Measurements from ENCODE around the gene MROH2A. TPM values are rescaled to one million over a fixed set of nuclear protein-coding genes. Genes with fewer than 3 reads are reported as not detected.

The MROH2A gene
- total RNA-seq, 4 donors from 2014 or later: not detected

DNA sequence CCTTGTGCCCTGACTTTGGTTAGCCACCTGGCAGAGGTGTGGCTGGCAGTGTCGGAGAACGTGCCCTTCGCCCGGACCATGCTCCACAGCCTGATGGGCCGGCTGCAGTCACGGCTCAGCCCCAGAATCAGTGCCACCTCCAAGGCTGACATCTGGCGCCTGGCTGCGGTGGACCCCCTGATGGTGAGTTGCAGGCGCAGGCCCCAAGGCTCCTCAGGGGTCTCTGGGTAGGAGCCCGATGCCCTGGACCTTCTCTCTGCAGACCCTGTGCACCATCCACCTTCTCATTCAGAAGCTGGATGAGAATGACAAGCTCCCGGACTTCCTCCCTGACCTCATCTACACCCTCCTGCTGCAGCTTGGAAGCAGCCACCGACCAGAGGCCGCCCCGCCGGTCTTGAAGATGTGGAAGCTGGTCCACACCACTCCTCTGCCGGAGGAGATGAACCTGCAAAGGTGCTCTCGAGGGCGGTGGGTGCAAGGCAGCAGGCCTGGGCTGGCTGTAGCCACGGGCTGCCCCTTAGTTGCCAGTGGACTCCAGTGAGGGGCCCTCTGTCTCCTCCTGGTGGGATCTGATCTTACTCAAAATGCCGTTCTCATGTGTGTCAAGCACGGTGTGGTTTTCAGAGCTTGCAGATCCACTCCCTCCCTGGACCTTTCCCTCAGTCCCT, 44.1 kb downstream of the MROH2A start:
- TF ChIP-seq POLR2AphosphoS5 (IDR thresholded peaks at IDR 0.05): no peak
- no peak for TF ChIP-seq EP300 (IDR thresholded peaks at IDR 0.05)
- no peak for TF ChIP-seq POLR2A (IDR thresholded peaks at IDR 0.05; ENCODE audit: low read depth)
- TF ChIP-seq, protein P1, sequence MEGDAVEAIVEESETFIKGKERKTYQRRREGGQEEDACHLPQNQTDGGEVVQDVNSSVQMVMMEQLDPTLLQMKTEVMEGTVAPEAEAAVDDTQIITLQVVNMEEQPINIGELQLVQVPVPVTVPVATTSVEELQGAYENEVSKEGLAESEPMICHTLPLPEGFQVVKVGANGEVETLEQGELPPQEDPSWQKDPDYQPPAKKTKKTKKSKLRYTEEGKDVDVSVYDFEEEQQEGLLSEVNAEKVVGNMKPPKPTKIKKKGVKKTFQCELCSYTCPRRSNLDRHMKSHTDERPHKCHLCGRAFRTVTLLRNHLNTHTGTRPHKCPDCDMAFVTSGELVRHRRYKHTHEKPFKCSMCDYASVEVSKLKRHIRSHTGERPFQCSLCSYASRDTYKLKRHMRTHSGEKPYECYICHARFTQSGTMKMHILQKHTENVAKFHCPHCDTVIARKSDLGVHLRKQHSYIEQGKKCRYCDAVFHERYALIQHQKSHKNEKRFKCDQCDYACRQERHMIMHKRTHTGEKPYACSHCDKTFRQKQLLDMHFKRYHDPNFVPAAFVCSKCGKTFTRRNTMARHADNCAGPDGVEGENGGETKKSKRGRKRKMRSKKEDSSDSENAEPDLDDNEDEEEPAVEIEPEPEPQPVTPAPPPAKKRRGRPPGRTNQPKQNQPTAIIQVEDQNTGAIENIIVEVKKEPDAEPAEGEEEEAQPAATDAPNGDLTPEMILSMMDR (IDR thresholded peaks at IDR 0.05): no peak
- H3K36me3 ChIP-seq: no peaks in the 10 kb centered on the region
- intact Hi-C loops (cut with DNase I): no loop called here
- no peak overlapping the region for H3K27ac ChIP-seq (replicated peaks in 1 of 4)
- no peaks in the 10 kb centered on the region for H3K9me3 ChIP-seq
- H3K4me1 ChIP-seq: no peaks in the 10 kb centered on the region
- WGBS: 85% methylated on average over 14 of the region's 21 CpGs
- H3K4me3 ChIP-seq: no peak overlapping the region
- no peak for DNase-seq (ENCODE audit: extremely low spot score)
- peaks cover 0 to 5% (median 0%) of the 10 kb centered on the region in 4 donors for H3K27me3 ChIP-seq

DNA sequence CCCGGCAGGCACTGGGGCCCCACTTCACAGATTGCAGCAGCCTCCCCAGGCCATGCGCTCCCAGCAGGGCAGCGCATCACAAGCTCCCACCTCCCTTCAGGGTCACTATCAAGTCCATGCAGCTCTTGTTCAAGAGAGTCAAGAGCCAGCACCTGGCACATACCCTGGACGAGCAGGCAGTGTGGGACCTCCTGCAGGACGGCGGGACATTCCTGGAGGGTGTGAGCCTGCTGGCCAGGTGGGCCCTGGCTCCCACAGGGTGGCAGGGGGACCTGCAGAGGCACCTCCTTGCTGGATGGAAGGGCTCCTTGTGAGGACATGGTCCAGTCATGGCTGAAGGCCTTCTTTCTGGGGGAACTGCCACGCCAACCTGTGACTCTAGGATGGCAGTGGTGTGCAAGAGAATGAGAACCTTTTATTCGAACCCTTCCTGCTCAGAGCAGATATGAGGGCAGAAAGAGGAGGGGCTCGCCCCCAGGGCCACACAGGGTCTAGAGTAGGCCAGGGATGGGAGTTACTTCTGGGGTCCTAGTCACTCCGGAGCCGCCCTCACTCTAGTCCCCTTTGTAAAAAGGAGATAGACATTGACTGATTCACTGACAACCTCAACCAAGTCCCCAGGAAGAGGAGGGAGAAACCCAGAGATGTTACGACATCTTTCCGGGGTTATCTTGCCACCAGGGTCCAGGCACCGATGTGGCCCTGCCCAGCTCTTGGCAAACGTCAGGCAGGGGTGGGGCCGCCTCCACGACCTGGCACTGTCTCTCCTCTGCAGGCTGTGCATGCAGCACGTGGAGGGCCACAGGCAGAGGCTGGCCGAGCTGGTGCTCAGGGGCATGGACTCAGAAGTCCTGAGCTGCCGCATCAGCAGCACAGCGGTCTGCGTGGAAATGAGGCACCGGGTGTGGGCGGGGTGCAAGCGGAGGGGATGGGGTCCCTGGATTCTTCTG, 44.9 kb downstream of the MROH2A start:
- DNase-seq (ENCODE audit: extremely low spot score): no peak
- no peaks in the 10 kb centered on the region for H3K36me3 ChIP-seq
- no peak overlapping the region for H3K27ac ChIP-seq (replicated peaks in 1 of 4)
- H3K4me3 ChIP-seq: no peak overlapping the region
- no peaks in the 10 kb centered on the region for H3K4me1 ChIP-seq
- 89% methylated on average over 14 of the region's 25 CpGs for WGBS
- peaks cover 0 to 5% (median 0%) of the 10 kb centered on the region in 4 donors for H3K27me3 ChIP-seq
- H3K9me3 ChIP-seq: no peaks in the 10 kb centered on the region
- intact Hi-C loops (cut with DNase I): no loop called here
- TF ChIP-seq POLR2A (IDR thresholded peaks at IDR 0.05; ENCODE audit: low read depth) (no peak), POLR2AphosphoS5 (IDR thresholded peaks at IDR 0.05) (no peak), EP300 (IDR thresholded peaks at IDR 0.05) (no peak)
- TF ChIP-seq, protein P1 (IDR thresholded peaks at IDR 0.05): no peak

DNA sequence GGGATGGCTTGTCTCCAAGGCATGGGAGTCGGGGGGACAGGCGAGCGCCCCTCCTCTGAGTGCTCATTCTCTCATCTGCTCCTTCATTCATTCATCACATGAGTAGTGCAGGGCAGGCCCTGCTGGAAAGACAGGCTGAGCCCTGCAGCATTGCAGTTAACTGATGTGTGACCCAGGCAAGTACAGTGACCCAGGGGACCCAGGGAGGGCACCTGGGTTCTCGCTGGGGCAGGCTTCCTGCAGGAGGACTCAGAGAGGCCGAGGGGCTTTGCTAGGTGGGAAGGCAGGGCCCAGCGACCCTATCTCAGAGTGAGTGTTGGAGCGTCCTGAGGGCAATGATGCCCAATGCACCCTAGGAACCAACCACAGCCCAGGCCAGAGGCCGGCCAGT, 45.6 kb downstream of the MROH2A start:
- DNase-seq (ENCODE audit: extremely low spot score): no peak
- H3K9me3 ChIP-seq: no peaks in the 10 kb centered on the region
- intact Hi-C loops (cut with DNase I): no loop called here
- H3K27me3 ChIP-seq: peaks cover 0 to 9% (median 0%) of the 10 kb centered on the region in 4 donors
- H3K27ac ChIP-seq (replicated peaks in 1 of 4): no peak overlapping the region
- TF ChIP-seq EP300 (IDR thresholded peaks at IDR 0.05) (no peak), POLR2AphosphoS5 (IDR thresholded peaks at IDR 0.05) (no peak), POLR2A (IDR thresholded peaks at IDR 0.05; ENCODE audit: low read depth) (no peak)
- TF ChIP-seq, protein P1 (IDR thresholded peaks at IDR 0.05): no peak
- H3K4me1 ChIP-seq: no peaks in the 10 kb centered on the region
- H3K36me3 ChIP-seq: no peaks in the 10 kb centered on the region
- H3K4me3 ChIP-seq: no peak overlapping the region
- WGBS: 89% methylated on average over 8 of the region's 8 CpGs

DNA sequence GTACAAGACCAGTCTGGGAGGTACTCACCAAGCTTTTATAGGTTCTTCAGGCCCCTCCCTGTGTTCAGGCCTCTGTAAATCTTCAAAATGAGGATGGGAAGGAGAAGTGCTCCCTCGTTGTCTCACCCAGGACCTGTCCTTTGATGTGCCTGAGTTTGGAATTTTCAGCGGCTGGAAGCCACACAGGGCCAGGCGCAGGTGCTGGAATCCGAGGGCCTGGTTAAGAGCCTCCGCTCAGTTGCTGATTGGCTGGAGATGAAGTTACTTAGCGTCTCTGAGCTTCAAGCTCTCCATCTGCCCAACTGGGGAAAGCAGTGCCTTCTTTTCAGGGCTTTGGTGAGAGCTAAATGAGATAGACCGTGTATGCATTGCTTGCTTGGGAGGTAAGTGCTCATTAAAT, 46.2 kb downstream of the MROH2A start:
- DNase-seq (ENCODE audit: extremely low spot score): no peak
- intact Hi-C loops (cut with DNase I): no loop called here
- Histone ChIP-seq H3K9me3 (no peaks in the 10 kb centered on the region), H3K27ac (replicated peaks in 1 of 4) (no peak overlapping the region), H3K4me3 (no peak overlapping the region), H3K36me3 (no peaks in the 10 kb centered on the region), H3K4me1 (no peaks in the 10 kb centered on the region), H3K27me3 (peaks cover 0 to 6% (median 0%) of the 10 kb centered on the region in 4 donors)
- WGBS: 78% methylated on average over 7 of the region's 7 CpGs
- TF ChIP-seq, protein P1 (IDR thresholded peaks at IDR 0.05): no peak
- no peak for TF ChIP-seq POLR2AphosphoS5 (IDR thresholded peaks at IDR 0.05)
- TF ChIP-seq POLR2A (IDR thresholded peaks at IDR 0.05; ENCODE audit: low read depth): no peak
- TF ChIP-seq EP300 (IDR thresholded peaks at IDR 0.05): no peak
